Testis (tissue), 2 donors: Measurements from ENCODE around the gene MROH9.

ENCODE experiments used
- POLR2A ChIP-seq: fragments of 450-650 bp; IDR thresholded peaks from one replicate; pipeline ENCODE4 v1.6.1; 2017; ENCODE audit warnings: antibody characterized with exemption, mild to moderate bottlenecking, moderate library complexity
- TF ChIP-seq, protein P1 (sequence below), 3 experiments: fragments of 450-650 bp in 2 of 3; fragments of 200-600 bp in 1 of 3; sonication (generic) in 1 of 3; IDR thresholded peaks; one replicate each; pipeline ENCODE4 v1.5.1; 2016 to 2019; ENCODE audit warnings: antibody characterized with exemption in 3 of 3, mild to moderate bottlenecking in 2 of 3, moderate library complexity in 1 of 3

DNA sequence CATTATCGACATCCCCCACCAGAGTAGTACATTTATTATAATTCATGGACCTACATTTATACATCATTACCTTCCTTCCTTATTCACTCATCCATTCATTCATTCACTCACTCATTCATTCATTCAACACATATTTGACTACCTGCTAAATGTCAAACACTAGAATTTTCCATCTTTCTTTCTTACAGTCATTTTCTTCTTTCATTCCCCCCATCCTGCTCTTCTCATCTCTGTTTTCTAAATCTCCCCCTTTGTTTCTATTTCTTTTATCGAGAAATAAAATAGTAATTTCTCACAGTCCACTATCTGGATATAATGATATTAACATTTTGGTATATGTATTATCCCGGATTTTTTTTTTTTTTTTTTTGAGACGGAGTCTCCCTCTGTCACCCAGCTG lies 127.6 kb downstream of the MROH9 start:
- TF ChIP-seq, protein P1, sequence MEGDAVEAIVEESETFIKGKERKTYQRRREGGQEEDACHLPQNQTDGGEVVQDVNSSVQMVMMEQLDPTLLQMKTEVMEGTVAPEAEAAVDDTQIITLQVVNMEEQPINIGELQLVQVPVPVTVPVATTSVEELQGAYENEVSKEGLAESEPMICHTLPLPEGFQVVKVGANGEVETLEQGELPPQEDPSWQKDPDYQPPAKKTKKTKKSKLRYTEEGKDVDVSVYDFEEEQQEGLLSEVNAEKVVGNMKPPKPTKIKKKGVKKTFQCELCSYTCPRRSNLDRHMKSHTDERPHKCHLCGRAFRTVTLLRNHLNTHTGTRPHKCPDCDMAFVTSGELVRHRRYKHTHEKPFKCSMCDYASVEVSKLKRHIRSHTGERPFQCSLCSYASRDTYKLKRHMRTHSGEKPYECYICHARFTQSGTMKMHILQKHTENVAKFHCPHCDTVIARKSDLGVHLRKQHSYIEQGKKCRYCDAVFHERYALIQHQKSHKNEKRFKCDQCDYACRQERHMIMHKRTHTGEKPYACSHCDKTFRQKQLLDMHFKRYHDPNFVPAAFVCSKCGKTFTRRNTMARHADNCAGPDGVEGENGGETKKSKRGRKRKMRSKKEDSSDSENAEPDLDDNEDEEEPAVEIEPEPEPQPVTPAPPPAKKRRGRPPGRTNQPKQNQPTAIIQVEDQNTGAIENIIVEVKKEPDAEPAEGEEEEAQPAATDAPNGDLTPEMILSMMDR (IDR thresholded peaks at IDR 0.05), result no peak
- no peak for TF ChIP-seq POLR2A
